ENCODE results near the gene BSN.

Gene BSN

GRCh38 chr3:49602877-49603411 lies 48.7 kb downstream of the BSN start:
- no peak for DNase-seq

- no peak for DNase-seq
These were observed 52.1 kb downstream of the BSN start for GRCh38 chr3:49606427-49606826.

GRCh38 chr3:49607105-49607591 lies 52.9 kb downstream of the BSN start:
- DNase-seq: no peak

- DNase-seq: no peak
These were observed 53.5 kb downstream of the BSN start for GRCh38 chr3:49607796-49608195.

GRCh38 chr3:49609314-49609713 lies 55.0 kb downstream of the BSN start:
- no peak for DNase-seq

GRCh38 chr3:49609815-49610214 lies 55.5 kb downstream of the BSN start:
- peak; percentile 45 for DNase-seq

GRCh38 chr3:49610666-49611280 lies 56.5 kb downstream of the BSN start:
- no peak for DNase-seq

- no peak for DNase-seq
These were observed 57.0 kb downstream of the BSN start for GRCh38 chr3:49611291-49611690.

- no peak for DNase-seq
These were observed 57.4 kb downstream of the BSN start for GRCh38 chr3:49611719-49612118.

- DNase-seq: no peak
These were observed 60.7 kb downstream of the BSN start for GRCh38 chr3:49614936-49615335.

- DNase-seq: no peak
These were observed 61.8 kb downstream of the BSN start for GRCh38 chr3:49616061-49616460.

GRCh38 chr3:49616491-49616941 lies 62.2 kb downstream of the BSN start:
- no peak for DNase-seq

GRCh38 chr3:49617390-49618013 lies 63.2 kb downstream of the BSN start:
- no peak for DNase-seq

- no peak for DNase-seq
These were observed 64.1 kb downstream of the BSN start for GRCh38 chr3:49618412-49618811.

GRCh38 chr3:49619649-49620048 lies 65.4 kb downstream of the BSN start:
- DNase-seq: no peak

- DNase-seq: no peak
These were observed 66.5 kb downstream of the BSN start for GRCh38 chr3:49620728-49621127.

- DNase-seq: no peak
These were observed 68.8 kb downstream of the BSN start for GRCh38 chr3:49623071-49623470.

- DNase-seq: no peak
These were observed 70.8 kb downstream of the BSN start for GRCh38 chr3:49625071-49625470.

- DNase-seq: no peak
These were observed 71.9 kb downstream of the BSN start for GRCh38 chr3:49626101-49626581.

- no peak for DNase-seq
These were observed 72.5 kb downstream of the BSN start for GRCh38 chr3:49626796-49627195.

- DNase-seq: no peak
These were observed 73.4 kb downstream of the BSN start for GRCh38 chr3:49627634-49628033.

- no peak for DNase-seq
These were observed 74.0 kb downstream of the BSN start for GRCh38 chr3:49628249-49628648.

GRCh38 chr3:49629451-49629850 lies 75.2 kb downstream of the BSN start:
- no peak for DNase-seq

- DNase-seq: no peak
These were observed 75.6 kb downstream of the BSN start for GRCh38 chr3:49629866-49630265.
